GM12878 (cell line): ENCODE measurements around the gene IFT122. TPM values are rescaled to one million over a fixed set of nuclear protein-coding genes. Genes with fewer than 3 reads are reported as not detected.

Experiments
- ATAC-seq: fragments of 200-7000 bp; cut with Tn5 transposase; 3 replicates; pipeline ENCODE4 v1.9.1; 2020; ENCODE audit warnings: mild to moderate bottlenecking, moderate library complexity
- BruUV-seq: library from RNA; stranded (reverse); fragments of 400-500 nt; replicated peaks from 2 replicates; lab custom pipeline; 2021; lab: Mats Ljungman, UMichigan
- CTCF ChIA-PET: fragments of 300-600 bp; sonication (Branson Sonifier 250); formaldehyde crosslinking; extraction: SDS; loops from one replicate; lab custom pipeline; 2021; ENCODE audit warnings: inconsistent platforms; lab: Yijun Ruan, JAX
- POLR2A ChIA-PET: fragments of 350-600 bp; formaldehyde crosslinking; extraction: SDS; loops from one replicate; lab custom pipeline; 2021; ENCODE audit warnings: inconsistent platforms; lab: Charles Lee
- RAD21 ChIA-PET: fragments of 300-600 bp; sonication (Branson Sonifier 250); formaldehyde crosslinking; loops from one replicate; lab custom pipeline; 2023; ENCODE audit warnings: antibody characterized with exemption; ENCODE audit not compliant: unreplicated experiment; lab: Charles Lee
- SMC1A ChIA-PET: fragments of 300-600 bp; sonication (Branson Sonifier 250); formaldehyde crosslinking; loops from one replicate; lab custom pipeline; 2023; ENCODE audit not compliant: unreplicated experiment, uncharacterized antibody; lab: Charles Lee
- DNase-seq: peaks from one replicate; pipeline ENCODE4 v3.0.0-alpha.2; 2011; ENCODE audit warnings: low read depth, low spot score
- FAIRE-seq: peaks from 3 replicates; lab custom pipeline; 2011; peaks lifted over from hg19 to GRCh38; lab: Jason Lieb, UNC
- H2AFZ ChIP-seq: 2 replicates; pipeline ENCODE4 v1.6.0; 2011; ENCODE audit warnings: low read depth, low read length, control low read depth; ENCODE audit not compliant: control insufficient read depth
- H3K27ac ChIP-seq: 2 replicates; pipeline ENCODE4 v1.5.1; 2011; ENCODE audit warnings: control low read depth; ENCODE audit not compliant: control insufficient read depth, insufficient read depth
- H3K27me3 ChIP-seq, 2 experiments: replicated peaks in 1 of 2; 2 replicates each; pipeline versions ENCODE4 v1.6.0 to v1.6.1; 2011; ENCODE audit warnings: low read length in 1 of 2; ENCODE audit not compliant: control insufficient read depth in 2 of 2, insufficient read depth in 2 of 2
- H3K36me3 ChIP-seq, 2 experiments: 2 replicates each; pipeline ENCODE4 v1.5.1; 2011; ENCODE audit warnings: low read length in 1 of 2; ENCODE audit not compliant: control insufficient read depth in 2 of 2, insufficient read depth in 2 of 2
- H3K4me1 ChIP-seq: 2 replicates; pipeline ENCODE4 v1.6.1; 2011; ENCODE audit warnings: mild to moderate bottlenecking, low read length, moderate library complexity, mixed read lengths; ENCODE audit not compliant: control insufficient read depth, insufficient read depth
- H3K4me2 ChIP-seq: 2 replicates; pipeline ENCODE4 v1.6.0; 2011; ENCODE audit warnings: control low read depth; ENCODE audit not compliant: control insufficient read depth, insufficient read depth
- H3K4me3 ChIP-seq: fragments of 200-600 bp; sonication (generic); 2 replicates; pipeline ENCODE4 v1.5.1; 2016
- H3K79me2 ChIP-seq: 2 replicates; pipeline ENCODE4 v1.6.0; 2011; ENCODE audit warnings: low read length; ENCODE audit not compliant: control insufficient read depth, insufficient read depth
- H3K9ac ChIP-seq: 2 replicates; pipeline ENCODE4 v1.8.0; 2011; ENCODE audit warnings: low read length, control low read depth, mixed read lengths; ENCODE audit not compliant: control insufficient read depth, insufficient read depth
- H3K9me3 ChIP-seq: replicated peaks from 3 replicates; pipeline ENCODE4 v1.5.1; 2011; ENCODE audit warnings: mild to moderate bottlenecking, low read length; ENCODE audit not compliant: control insufficient read depth, insufficient read depth
- H4K20me1 ChIP-seq: 2 replicates; pipeline ENCODE4 v1.6.0; 2011; ENCODE audit not compliant: control insufficient read depth, insufficient read depth
- ASH2L ChIP-seq: fragments of 300-600, 200-600 bp; sonication (generic); IDR thresholded peaks from 2 replicates; pipeline ENCODE4 v1.6.1; 2017; ENCODE audit warnings: low read depth, mild to moderate bottlenecking, borderline replicate concordance
- IKZF1 ChIP-seq: fragments of 450-650 bp; conservative IDR thresholded peaks from 2 replicates; pipeline ENCODE4 v1.6.1; 2017; ENCODE audit warnings: antibody characterized with exemption, mild to moderate bottlenecking
- MEF2B ChIP-seq: fragments of 450-650 bp; IDR thresholded peaks from 2 replicates; pipeline ENCODE4 v1.6.1; 2018; ENCODE audit warnings: mild to moderate bottlenecking, moderate library complexity; ENCODE audit not compliant: partially characterized antibody, poor library complexity, severe bottlenecking
- MXI1 ChIP-seq: fragments of 150-350 bp; IDR thresholded peaks from 2 replicates; pipeline ENCODE4 v1.6.1; 2011; ENCODE audit warnings: low read depth, mild to moderate bottlenecking, inconsistent platforms, low read length, improper control_type of control experiment
- ZNF687 ChIP-seq: fragments of 450-650 bp; IDR thresholded peaks from 2 replicates; pipeline ENCODE4 v1.6.1; 2017; ENCODE audit warnings: mild to moderate bottlenecking, moderate library complexity
- WGBS: methylation state at CpG from one replicate; pipeline ENCODE4 v1.1.6; 2016; ENCODE audit warnings: low lambda C conversion rate; ENCODE audit not compliant: insufficient replicate concordance, insufficient coverage; ENCODE audit errors: missing lambda C conversion rate; 5-methylcytosine and 5-hydroxymethylcytosine counted together
- in situ Hi-C: fragments of 300-500 bp; cut with MboI; formaldehyde crosslinking; loops from 9 replicates; pipeline ENCODE4 v1.14.3; 2018; ENCODE audit warnings: mixed read lengths
- intact Hi-C: fragments of 100-400 bp; cut with micrococcal nuclease; formaldehyde crosslinking; loops from one replicate; pipeline ENCODE4 v1.14.2; 2022; ENCODE audit not compliant: unreplicated experiment
- polyA plus RNA-seq, 11 experiments: library from polyadenylated mRNA; depleted of rRNA in 4 of 11; unstranded in 6 of 11; stranded (reverse) in 5 of 11; fragments of >200 nt; fragmentation: Nextera tagmentation in 4 of 11; fragmentation: Illumina TruSeq in 1 of 11; extraction: Ambion mirVana in 4 of 11; extraction: Trizol in 1 of 11; gene quantifications; 1 replicate in 1 of 11; 2 replicates in 10 of 11; pipeline versions ENCODE4 v1.2.1 to v1.2.3, GENCODE V29; 2011 to 2016; ENCODE audit warnings: inconsistent platforms in 2 of 11, missing spikeins in 2 of 11, low read depth in 1 of 11
- total RNA-seq, 4 experiments: library from RNA; depleted of rRNA in 3 of 4; stranded (reverse); fragments of >200 nt in 3 of 4; fragmentation: Illumina TruSeq in 1 of 4; extraction: Trizol in 1 of 4; gene quantifications; 2 replicates each; pipeline versions ENCODE4 v1.2.1 to v1.2.3, GENCODE V29; 2013 to 2021

IFT122 gene
- total and polyA plus RNA-seq, 10 of the 15 experiments (the other 5 are each of a cell fraction or from before 2014, with no cell fraction given): 1.8 to 19.2 (median 8.4) TPM

- in situ Hi-C loops (no loop called here), intact Hi-C loops (no loop called here)
- Histone ChIP-seq H3K4me3 (no peak overlapping the region), H3K9me3 (peaks cover 2% of the 10 kb centered on the region; the same call in 2 of the 3 replicates), H3K79me2 (no peaks in the 10 kb centered on the region), H4K20me1 (no peaks in the 10 kb centered on the region), H2AFZ (no peak overlapping the region; the same call in 1 of the 2 replicates), H3K9ac (no peak overlapping the region), H3K27ac (no peak overlapping the region; the same call in 1 of the 2 replicates), H3K4me1 (peaks cover 26% of the 10 kb centered on the region), H3K4me2 (no peak overlapping the region), H3K36me3 (no peaks in the 10 kb centered on the region; a peak in 1 of 4 replicates), H3K27me3 (no peaks in the 10 kb centered on the region)
- ChIA-PET CTCF (interaction anchor here (0.8 to 3.9 kb wide), 4 partner anchors 12 to 42 kb away, joined by 3 to 17 read pairs (median 6); partner anchors contain the start of genes IFT122 and MBD4), POLR2A (interaction anchor here (1.1 to 5.3 kb wide), 3 partner anchors 12 to 20 kb away, joined by 3 to 40 read pairs (median 12); partner anchors contain the start of genes IFT122 and MBD4), SMC1A (interaction anchor here (0.8 to 3.2 kb wide), 6 partner anchors 10 to 25 kb away, joined by 3 to 19 read pairs (median 6); partner anchors contain the start of gene MBD4), RAD21 (interaction anchor here (1.1 to 5.9 kb wide), 9 partner anchors 9 to 42 kb away, joined by 3 to 29 read pairs (median 5); partner anchors contain the start of genes IFT122 and MBD4)
- no peak for FAIRE-seq
- BruUV-seq: no TSS peak
- 60% methylated on average over 3 of the region's 3 CpGs for WGBS
- DNase-seq: no peak
- ATAC-seq: peak; percentile 3; the same call in 1 of the 3 replicates
- TF ChIP-seq MXI1: no peak
- no peak for TF ChIP-seq ASH2L
- TF ChIP-seq MEF2B: no peak
- TF ChIP-seq ZNF687: peak; percentile 33; the same call in 1 of the 2 replicates
- 0 out of 2 replicates have a peak, but pooled peaks have one; percentile 11 for TF ChIP-seq IKZF1
These were observed 14.8 kb upstream of the IFT122 start for GRCh38 chr3:129425213-129425612.
